ENCODE results near the gene SNX18.

Gene SNX18

GRCh38 chr5:54548565-54548964 lies 31.0 kb downstream of the SNX18 start:
- no peak overlapping the region for H3K9ac ChIP-seq
- peaks cover 11% of the 10 kb centered on the region; the same call in 1 of the 2 replicates for H3K79me2 ChIP-seq (ENCODE audit: insufficient read depth, low read depth)
- no peaks in the 10 kb centered on the region for H4K20me1 ChIP-seq (ENCODE audit: insufficient read depth)
- H3K4me2 ChIP-seq: no peak overlapping the region
- H3K36me3 ChIP-seq (ENCODE audit: insufficient read depth): no peaks in the 10 kb centered on the region; the same call in 1 of the 2 replicates
- no peak overlapping the region for H2AFZ ChIP-seq (ENCODE audit: low read depth)
- no peak for TF ChIP-seq CTCF (conservative IDR thresholded peaks at IDR 0.05; ENCODE audit: low read depth, low read length)
- no peaks in the 10 kb centered on the region for H3K27me3 ChIP-seq (ENCODE audit: insufficient read depth, low read depth)
- H3K4me3 ChIP-seq (IDR thresholded peaks at IDR 0.05; ENCODE audit: insufficient read depth, low read depth, low read length): no peak overlapping the region
- H3K27ac ChIP-seq: no peak overlapping the region
- peaks cover 17% of the 10 kb centered on the region for H3K4me1 ChIP-seq (ENCODE audit: low read depth, poor library complexity, severe bottlenecking)

DNA sequence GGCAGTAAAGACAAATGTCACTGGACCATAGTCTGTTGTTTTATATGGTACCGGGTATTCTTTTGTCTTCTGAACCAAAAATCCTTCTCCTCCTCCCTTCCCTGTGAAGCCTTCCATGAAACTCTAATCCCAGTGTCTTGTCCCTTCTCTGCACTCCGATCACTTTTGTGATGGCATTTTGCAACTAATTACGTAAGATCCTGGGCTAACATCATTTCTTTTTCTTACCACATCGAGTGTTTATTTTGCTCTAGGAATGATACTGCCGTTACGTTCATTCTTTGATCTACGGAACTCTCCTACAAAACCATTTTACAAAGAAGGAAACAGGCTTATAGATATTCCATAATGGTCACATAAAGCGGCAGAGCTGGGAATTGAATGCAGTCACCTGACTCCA lies 33.7 kb downstream of the SNX18 start:
- Histone ChIP-seq H3K36me3 (ENCODE audit: insufficient read depth) (no peaks in the 10 kb centered on the region; the same call in 1 of the 2 replicates), H4K20me1 (ENCODE audit: insufficient read depth) (no peaks in the 10 kb centered on the region), H3K9ac (no peak overlapping the region), H2AFZ (ENCODE audit: low read depth) (no peak overlapping the region), H3K79me2 (ENCODE audit: insufficient read depth, low read depth) (0 out of 2 replicates have a peak, but pooled peaks cover 3% of the 10 kb centered on the region), H3K27me3 (ENCODE audit: insufficient read depth, low read depth) (no peaks in the 10 kb centered on the region), H3K4me1 (ENCODE audit: low read depth, poor library complexity, severe bottlenecking) (peaks cover 17% of the 10 kb centered on the region), H3K4me2 (no peak overlapping the region), H3K4me3 (IDR thresholded peaks at IDR 0.05; ENCODE audit: insufficient read depth, low read depth, low read length) (no peak overlapping the region), H3K27ac (no peak overlapping the region)
- TF ChIP-seq CTCF (conservative IDR thresholded peaks at IDR 0.05; ENCODE audit: low read depth, low read length): no peak

- Histone ChIP-seq H3K4me2 (no peak overlapping the region), H3K4me1 (ENCODE audit: low read depth, poor library complexity, severe bottlenecking) (peaks cover 17% of the 10 kb centered on the region), H3K4me3 (IDR thresholded peaks at IDR 0.05; ENCODE audit: insufficient read depth, low read depth, low read length) (no peak overlapping the region), H3K79me2 (ENCODE audit: insufficient read depth, low read depth) (no peaks in the 10 kb centered on the region), H2AFZ (ENCODE audit: low read depth) (no peak overlapping the region), H3K9ac (no peak overlapping the region), H3K36me3 (ENCODE audit: insufficient read depth) (no peaks in the 10 kb centered on the region), H4K20me1 (ENCODE audit: insufficient read depth) (no peaks in the 10 kb centered on the region), H3K27me3 (ENCODE audit: insufficient read depth, low read depth) (no peaks in the 10 kb centered on the region), H3K27ac (no peak overlapping the region)
- no peak for TF ChIP-seq CTCF (conservative IDR thresholded peaks at IDR 0.05; ENCODE audit: low read depth, low read length)
These were observed 34.4 kb downstream of the SNX18 start for GRCh38 chr5:54551926-54552325.

DNA sequence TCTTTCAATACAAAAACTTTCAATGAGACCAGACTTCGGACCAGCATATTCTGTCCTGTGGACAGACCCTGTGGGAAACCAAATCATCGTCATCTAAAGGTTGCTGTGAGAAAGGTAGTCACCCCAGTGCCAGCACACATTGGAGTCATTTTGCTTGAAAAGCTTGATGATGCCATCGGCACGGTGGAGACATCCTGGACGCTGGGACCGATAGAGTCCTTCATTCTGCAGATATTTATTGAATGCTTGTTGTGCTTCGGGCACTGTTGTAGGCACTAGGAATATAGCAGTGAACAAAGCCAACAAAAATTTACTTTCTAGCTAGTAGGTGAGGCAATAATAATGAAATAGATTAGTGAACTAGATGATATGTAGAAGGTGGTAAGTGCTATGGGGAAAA lies 34.9 kb downstream of the SNX18 start:
- H3K9ac ChIP-seq: no peak overlapping the region
- no peak overlapping the region for H3K4me2 ChIP-seq
- H3K27ac ChIP-seq: no peak overlapping the region
- no peaks in the 10 kb centered on the region for H3K36me3 ChIP-seq (ENCODE audit: insufficient read depth)
- no peaks in the 10 kb centered on the region for H3K79me2 ChIP-seq (ENCODE audit: insufficient read depth, low read depth)
- no peaks in the 10 kb centered on the region for H3K27me3 ChIP-seq (ENCODE audit: insufficient read depth, low read depth)
- TF ChIP-seq CTCF (conservative IDR thresholded peaks at IDR 0.05; ENCODE audit: low read depth, low read length): no peak
- no peaks in the 10 kb centered on the region for H4K20me1 ChIP-seq (ENCODE audit: insufficient read depth)
- peaks cover 13% of the 10 kb centered on the region for H3K4me1 ChIP-seq (ENCODE audit: low read depth, poor library complexity, severe bottlenecking)
- H3K4me3 ChIP-seq (IDR thresholded peaks at IDR 0.05; ENCODE audit: insufficient read depth, low read depth, low read length): no peak overlapping the region
- H2AFZ ChIP-seq (ENCODE audit: low read depth): no peak overlapping the region
